Colonic mucosa (tissue), 4 donors: ENCODE results near the gene ACADL. TPM values are rescaled to one million over a fixed set of nuclear protein-coding genes. Genes with fewer than 3 reads are reported as not detected.

Experiments used
- DNase-seq: peaks from one replicate; pipeline ENCODE4 v3.0.0-alpha.2; 2020
- H3K27ac ChIP-seq: fragments of 200-600 bp; one replicate; pipeline ENCODE4 v1.8.0; 2021
- H3K27me3 ChIP-seq: fragments of 200-600 bp; one replicate; pipeline ENCODE4 v1.8.0; 2021
- H3K36me3 ChIP-seq: fragments of 200-600 bp; one replicate; pipeline ENCODE4 v1.8.0; 2021
- H3K4me1 ChIP-seq: fragments of 200-600 bp; one replicate; pipeline ENCODE4 v1.8.0; 2021; ENCODE audit warnings: mild to moderate bottlenecking
- H3K4me3 ChIP-seq: fragments of 200-600 bp; one replicate; pipeline ENCODE4 v1.8.0; 2021
- H3K9ac ChIP-seq, 2 donors: one replicate each; pipeline ENCODE4 v1.7.0; 2013; ENCODE audit warnings: control low read depth in 2 of 2, low read depth in 2 of 2, low read length in 2 of 2
- H3K9me3 ChIP-seq: fragments of 200-600 bp; one replicate; pipeline ENCODE4 v1.8.0; 2021
- intact Hi-C: fragments of 100-400 bp; cut with DNase I; formaldehyde crosslinking; loops from one replicate; pipeline ENCODE4 v1.14.1; 2022
- total RNA-seq, 2 donors: library from RNA; stranded (reverse); fragmentation: NEBNext Ultra II Directional in 1 of 2; extraction: Animal tissue kit (Norgen Biotek cat#: 25700) in 1 of 2; gene quantifications; one replicate each; pipeline ENCODE4 v1.2.1, GENCODE V29; 2021
- TF ChIP-seq, protein P1 (sequence below): fragments of 200-600 bp; IDR thresholded peaks from one replicate; pipeline ENCODE4 v1.8.0; 2022; ENCODE audit warnings: antibody characterized with exemption, mild to moderate bottlenecking
- donor health status: healthy.
- donor health status: DM: no; HTN: no; CAD: no.
- donor health status: DM: no; HTN: no; CAD: no.

Gene ACADL
- total RNA-seq, 2 donors from 2014 or later: 0.12 TPM; not detected in 1

DNA sequence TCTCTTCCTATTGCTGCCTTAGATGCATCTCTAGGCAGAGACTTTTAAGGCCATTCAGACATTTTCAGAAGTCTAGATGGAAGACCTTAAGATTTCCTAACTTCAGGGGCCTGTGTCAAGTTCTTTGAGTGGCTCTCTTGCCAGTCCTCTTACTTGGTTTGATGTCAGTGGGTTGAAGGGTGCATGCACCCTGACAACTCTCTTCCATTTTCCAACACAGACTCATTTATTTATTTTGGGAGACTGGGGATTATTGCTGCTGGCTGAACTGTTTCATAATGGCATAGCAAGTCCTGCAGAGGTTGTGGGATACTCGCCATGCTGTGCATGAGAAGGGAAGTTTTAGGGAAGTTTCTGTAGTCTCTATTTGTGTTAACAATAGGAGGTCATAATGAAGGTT is 39.0 kb upstream of the ACADL start:
- Histone ChIP-seq H3K4me1 (no peaks in the 10 kb centered on the region), H3K9ac (no peak overlapping the region), H3K27ac (no peak overlapping the region), H3K4me3 (no peak overlapping the region), H3K36me3 (no peaks in the 10 kb centered on the region), H3K9me3 (no peaks in the 10 kb centered on the region), H3K27me3 (no peaks in the 10 kb centered on the region)
- DNase-seq: no peak
- TF ChIP-seq, protein P1, sequence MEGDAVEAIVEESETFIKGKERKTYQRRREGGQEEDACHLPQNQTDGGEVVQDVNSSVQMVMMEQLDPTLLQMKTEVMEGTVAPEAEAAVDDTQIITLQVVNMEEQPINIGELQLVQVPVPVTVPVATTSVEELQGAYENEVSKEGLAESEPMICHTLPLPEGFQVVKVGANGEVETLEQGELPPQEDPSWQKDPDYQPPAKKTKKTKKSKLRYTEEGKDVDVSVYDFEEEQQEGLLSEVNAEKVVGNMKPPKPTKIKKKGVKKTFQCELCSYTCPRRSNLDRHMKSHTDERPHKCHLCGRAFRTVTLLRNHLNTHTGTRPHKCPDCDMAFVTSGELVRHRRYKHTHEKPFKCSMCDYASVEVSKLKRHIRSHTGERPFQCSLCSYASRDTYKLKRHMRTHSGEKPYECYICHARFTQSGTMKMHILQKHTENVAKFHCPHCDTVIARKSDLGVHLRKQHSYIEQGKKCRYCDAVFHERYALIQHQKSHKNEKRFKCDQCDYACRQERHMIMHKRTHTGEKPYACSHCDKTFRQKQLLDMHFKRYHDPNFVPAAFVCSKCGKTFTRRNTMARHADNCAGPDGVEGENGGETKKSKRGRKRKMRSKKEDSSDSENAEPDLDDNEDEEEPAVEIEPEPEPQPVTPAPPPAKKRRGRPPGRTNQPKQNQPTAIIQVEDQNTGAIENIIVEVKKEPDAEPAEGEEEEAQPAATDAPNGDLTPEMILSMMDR: no peak
- intact Hi-C loops: no loop called here

GRCh38 chr2:210263841-210264240 is 38.6 kb upstream of the ACADL start:
- H3K27me3 ChIP-seq: no peaks in the 10 kb centered on the region
- intact Hi-C loops: no loop called here
- no peaks in the 10 kb centered on the region for H3K36me3 ChIP-seq
- H3K9me3 ChIP-seq: no peaks in the 10 kb centered on the region
- H3K4me3 ChIP-seq: no peak overlapping the region
- TF ChIP-seq, protein P1: no peak
- no peak overlapping the region for H3K27ac ChIP-seq
- no peak overlapping the region for H3K9ac ChIP-seq
- no peaks in the 10 kb centered on the region for H3K4me1 ChIP-seq
- no peak for DNase-seq

- H3K27me3 ChIP-seq: no peaks in the 10 kb centered on the region
- no peaks in the 10 kb centered on the region for H3K4me1 ChIP-seq
- no peak overlapping the region for H3K27ac ChIP-seq
- TF ChIP-seq, protein P1: no peak
- H3K9me3 ChIP-seq: no peaks in the 10 kb centered on the region
- DNase-seq: no peak
- no peaks in the 10 kb centered on the region for H3K36me3 ChIP-seq
- intact Hi-C loops: no loop called here
- H3K4me3 ChIP-seq: no peak overlapping the region
- no peak overlapping the region for H3K9ac ChIP-seq
These were observed 36.8 kb upstream of the ACADL start for GRCh38 chr2:210262036-210262435.

DNA sequence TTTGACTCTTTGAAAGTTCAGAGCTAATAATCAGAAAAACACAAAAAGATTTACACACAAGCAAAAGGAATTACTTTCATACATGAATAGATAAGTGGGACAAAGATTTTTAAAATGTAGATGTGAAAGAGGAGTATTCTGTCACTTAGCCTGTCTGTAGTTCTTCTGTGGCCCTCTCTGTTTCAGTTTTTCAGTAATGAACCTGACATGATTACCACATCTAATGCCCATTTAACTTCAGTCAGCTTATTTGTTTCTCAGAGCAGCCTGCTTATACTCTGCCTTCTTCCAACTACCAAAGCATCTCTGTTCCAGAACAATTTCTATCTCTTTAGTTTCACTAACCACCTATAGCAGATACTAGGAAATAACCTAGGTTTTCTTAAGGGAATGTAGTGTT is 34.4 kb upstream of the ACADL start:
- no peaks in the 10 kb centered on the region for H3K4me1 ChIP-seq
- DNase-seq: no peak
- TF ChIP-seq, protein P1: no peak
- no peak overlapping the region for H3K9ac ChIP-seq
- H3K27me3 ChIP-seq: no peaks in the 10 kb centered on the region
- H3K4me3 ChIP-seq: no peak overlapping the region
- no peaks in the 10 kb centered on the region for H3K9me3 ChIP-seq
- intact Hi-C loops: no loop called here
- no peaks in the 10 kb centered on the region for H3K36me3 ChIP-seq
- no peak overlapping the region for H3K27ac ChIP-seq

DNA sequence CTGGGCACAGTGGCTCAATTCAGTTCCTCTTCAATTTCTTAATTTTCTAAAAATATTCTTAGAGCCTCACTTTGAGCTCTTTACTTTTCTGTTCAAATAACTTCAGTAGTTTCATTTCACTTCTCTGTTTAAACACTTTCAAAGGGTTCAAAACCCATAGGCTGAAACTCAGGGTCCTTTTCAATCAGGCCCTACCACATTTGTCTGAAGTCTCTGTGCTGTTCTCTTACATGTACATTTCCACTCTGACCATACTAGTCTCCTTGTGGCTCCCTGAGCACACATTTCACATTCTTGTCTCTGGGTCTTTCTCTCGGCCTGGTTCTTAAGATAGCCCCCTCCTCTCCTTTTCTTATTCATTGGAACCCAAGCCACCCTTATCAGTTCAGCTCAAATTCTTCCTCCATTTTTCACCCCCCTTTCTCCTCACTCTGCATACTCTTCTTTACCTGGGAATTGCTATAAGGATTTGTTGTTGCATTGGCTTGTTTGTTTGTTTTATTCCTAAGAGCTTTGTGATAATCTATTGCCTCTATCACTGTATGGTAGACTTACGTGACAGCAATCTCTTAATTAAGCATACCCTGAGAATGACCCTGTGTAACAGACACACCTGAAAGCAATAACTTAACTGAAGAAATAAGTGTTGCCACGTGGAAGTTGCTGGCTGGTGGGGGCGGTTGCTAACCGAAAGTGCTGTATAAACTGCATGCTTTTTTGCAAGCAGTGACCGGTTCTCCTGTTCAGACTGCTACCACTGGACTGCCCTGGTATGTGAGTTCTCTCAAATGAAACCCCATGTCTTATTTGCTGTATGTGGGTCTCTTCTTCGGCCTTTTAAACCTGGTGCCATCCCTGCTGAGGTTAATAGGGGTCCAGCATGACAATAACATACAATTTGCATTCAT is 27.7 kb upstream of the ACADL start:
- intact Hi-C loops: no loop called here
- H3K9me3 ChIP-seq: no peaks in the 10 kb centered on the region
- H3K4me1 ChIP-seq: no peaks in the 10 kb centered on the region
- H3K9ac ChIP-seq: no peak overlapping the region
- no peaks in the 10 kb centered on the region for H3K36me3 ChIP-seq
- no peak for DNase-seq
- H3K4me3 ChIP-seq: no peak overlapping the region
- no peaks in the 10 kb centered on the region for H3K27me3 ChIP-seq
- H3K27ac ChIP-seq: no peak overlapping the region
- TF ChIP-seq, protein P1: no peak
